CD4-positive, alpha-beta T cell treated with Interleukin-17A for 1 hour (primary cell): ENCODE measurements around the gene PSMD11.
A peak's percentile ranks its signal among the peaks of the same experiment; 100 is the strongest.
"Not testable (repeated sequence)": the region's sequence is repeated elsewhere in the genome, so short reads cannot be mapped to it uniquely, and the experiment has no call there.

ENCODE experiments used
- DNase-seq: peaks from one replicate; pipeline ENCODE4 v3.0.0-alpha.2; 2020

PSMD11 gene

DNA sequence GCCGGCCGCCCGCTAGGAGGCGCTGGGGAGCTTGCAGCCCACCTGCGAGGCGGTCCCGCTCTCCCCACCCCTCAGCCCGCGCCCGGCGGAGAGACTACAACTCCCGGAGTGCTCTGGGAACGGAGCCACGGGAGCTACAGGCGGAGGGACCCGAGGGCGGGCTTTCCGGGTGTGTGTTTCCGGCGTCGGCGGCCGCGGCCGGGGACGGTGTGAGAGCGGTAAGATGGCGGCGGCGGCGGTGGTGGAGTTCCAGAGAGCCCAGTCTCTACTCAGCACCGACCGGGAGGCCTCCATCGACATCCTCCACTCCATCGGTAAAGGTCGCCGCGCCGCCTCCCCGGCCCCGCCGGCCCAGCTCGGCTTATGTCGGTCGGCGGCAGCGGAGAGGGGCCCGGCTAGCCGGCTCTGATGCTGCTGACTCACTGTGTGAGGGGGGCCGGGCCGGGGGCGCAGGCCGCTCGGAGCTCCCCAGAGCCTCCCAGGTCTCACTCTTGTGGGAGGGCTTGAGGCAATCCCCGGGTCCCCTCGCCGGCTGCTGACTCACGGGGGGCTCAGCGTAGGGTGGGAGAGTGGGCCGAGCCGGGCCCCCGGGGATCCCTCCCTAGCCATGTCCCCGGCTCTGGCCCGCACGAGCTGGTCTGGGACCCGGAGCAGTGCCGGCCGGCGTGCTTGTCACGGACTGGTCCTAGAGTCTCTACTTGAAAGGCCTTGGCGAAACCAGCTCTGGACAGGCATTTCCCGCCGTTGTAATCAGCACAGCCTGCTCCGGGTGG, at the start of gene PSMD11:
PSMD11 (plus strand) TSS at position 210 of the 773 bp plus-strand sequence; CDS start at position 224, 14 bp downstream.
- peak; percentile 98 for DNase-seq

DNA sequence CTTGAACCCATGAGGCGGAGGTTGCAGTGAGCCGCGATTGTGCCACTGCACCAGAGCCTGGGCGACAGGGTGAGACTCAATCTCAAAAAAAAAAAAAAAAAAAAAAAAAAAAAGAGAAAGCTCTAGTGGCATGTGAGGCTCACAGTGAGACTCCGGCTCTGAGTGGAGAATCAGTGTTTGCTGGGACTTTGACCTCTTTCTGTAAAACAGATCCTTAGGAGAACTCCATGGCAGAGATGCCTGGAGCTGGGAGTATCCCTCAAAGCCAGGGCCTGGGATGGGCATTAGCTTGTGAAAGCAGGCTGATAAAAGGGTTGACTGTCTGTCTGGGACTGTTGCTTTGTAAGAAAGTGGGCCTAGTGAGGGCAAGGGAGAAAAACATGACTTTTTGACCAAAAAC, 48.0 kb upstream of the PSMD11 start:
- DNase-seq: no peak

DNA sequence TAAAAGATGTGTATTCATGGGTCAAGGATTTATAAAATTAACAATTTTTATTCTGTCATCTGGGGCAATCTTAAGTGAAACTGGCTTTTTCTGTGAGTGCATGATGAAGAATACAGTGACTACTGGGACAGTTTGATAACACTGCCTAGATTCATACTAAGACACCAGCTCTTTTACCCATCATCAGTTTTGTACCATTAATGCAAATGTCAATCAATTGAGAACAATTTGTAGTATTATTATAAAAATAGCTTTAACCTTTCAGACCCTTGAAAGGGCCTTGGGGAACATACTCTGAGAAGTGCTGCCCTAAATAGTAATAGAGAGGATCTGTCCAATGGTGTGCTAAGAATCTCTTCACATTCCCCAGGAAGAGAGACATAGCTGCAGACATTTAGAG, 45.4 kb upstream of the PSMD11 start:
- no peak for DNase-seq

DNA sequence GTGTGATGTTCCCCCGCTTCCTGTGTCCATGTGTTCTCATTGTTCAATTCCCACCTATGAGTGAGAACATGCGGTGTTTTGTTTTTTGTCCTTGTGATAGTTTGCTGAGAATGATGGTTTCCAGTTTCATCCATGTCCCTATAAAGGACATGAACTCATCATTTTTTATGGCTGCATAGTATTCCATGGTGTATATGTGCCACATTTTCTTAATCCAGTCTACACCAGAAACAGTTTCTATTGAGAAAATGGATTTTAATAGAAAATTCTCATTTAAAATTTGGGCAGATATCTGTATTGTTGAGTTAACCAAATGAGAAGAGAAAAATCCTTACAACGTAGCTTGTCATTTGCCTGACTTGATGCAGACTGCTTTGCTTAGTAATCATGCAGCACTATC, 34.2 kb upstream of the PSMD11 start:
- DNase-seq: not testable (repeated sequence)

DNA sequence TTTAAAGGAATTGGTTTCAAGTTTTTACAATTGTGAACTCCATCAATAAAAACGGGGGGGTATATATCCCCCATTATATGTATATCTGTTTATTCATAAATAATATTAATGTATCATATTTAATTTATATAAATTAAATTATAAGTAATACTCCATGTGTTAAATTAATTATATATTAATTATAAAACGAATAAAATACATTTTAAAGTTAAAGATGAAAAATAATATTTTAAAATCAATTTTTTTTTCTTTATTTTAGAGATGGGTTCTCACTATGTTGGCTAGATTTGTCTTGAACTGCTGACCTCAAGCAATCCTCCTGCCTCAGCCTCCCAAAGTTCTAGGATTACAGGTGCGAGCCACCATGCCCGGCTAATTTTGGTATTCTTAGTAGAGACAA, 17.4 kb upstream of the PSMD11 start:
- no peak for DNase-seq

DNA sequence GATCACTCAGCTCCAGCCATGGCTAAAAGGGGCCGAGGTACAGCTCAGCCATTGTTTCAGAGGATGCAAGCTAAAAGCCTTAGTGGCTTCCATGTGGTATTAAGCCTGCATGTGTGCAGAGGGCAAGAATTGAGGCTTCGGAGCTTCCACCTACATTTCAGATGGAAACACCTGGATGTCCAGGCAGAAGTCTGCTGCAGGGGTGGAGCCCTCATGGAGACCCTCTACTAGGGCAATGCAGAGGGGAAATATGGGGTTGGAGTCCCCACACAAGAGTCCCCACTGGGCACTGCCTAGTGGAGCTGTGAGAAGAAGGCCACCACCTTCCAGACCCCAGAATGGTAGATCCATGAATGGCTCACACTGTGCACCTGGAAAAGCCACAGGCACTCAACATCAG, 14.7 kb upstream of the PSMD11 start:
- no peak for DNase-seq

DNA sequence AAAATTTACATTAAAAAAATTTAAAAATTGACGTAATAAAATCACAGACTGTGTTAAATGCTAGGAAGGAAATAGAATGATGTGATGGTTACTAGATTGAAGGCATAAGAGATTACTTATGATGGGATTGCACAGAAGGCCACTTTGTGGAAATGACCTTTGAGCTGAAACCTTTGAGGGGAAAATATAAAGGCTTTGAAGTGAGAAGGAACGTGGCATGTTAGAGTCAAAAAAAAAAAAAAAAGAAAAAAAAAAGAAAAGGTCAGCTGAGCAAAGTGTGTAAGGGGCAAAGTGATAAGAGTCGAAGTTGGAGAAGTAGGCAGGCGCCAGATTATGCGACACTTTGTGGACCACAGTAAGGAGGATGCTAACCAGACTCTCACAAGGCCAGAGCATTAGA, 3.6 kb upstream of the PSMD11 start:
- no peak for DNase-seq

DNA sequence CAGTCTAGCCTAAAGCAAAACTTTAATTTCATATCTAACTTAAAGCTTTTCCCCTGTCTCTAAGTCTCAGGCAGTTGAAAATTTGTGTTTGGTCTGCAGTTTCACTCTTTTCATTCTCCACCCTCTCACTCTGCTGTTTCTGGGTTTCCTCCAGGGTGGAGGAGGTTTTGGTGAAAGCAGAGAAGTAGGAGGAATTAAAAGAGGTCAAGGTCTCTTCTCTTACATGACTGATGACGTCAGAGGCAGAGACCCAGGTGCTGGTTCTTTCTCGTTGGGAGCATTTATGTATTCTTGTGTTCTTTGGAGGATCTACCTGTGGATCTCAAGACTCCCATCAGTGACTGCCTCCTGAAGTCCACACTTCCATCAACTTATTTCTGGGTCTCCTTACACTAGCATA, 2.4 kb upstream of the PSMD11 start:
- no peak for DNase-seq

DNA sequence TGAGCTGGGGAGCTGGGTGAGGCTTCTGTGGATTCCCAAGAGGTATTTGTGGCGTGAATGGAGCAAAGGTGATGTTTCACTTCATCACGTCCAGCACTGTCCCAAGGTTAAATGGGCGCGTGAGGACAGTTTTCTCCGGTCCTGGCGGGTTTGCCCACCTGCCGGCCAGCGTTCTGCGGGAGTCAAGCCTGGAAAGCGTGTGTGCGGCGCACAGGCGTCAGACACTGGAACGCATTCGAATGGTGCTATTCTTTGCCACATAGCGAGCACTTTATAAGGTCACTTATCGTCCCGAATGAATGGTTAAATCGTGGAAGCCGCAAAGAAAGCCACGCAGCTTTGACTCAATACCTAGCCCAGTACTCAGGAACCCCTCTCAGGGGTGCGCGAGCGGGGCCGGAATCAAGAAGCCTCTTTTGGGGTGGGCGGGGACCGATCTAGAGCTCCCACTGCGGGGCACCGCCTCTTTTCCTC, 446 bp upstream of the PSMD11 start:
- DNase-seq: no peak

DNA sequence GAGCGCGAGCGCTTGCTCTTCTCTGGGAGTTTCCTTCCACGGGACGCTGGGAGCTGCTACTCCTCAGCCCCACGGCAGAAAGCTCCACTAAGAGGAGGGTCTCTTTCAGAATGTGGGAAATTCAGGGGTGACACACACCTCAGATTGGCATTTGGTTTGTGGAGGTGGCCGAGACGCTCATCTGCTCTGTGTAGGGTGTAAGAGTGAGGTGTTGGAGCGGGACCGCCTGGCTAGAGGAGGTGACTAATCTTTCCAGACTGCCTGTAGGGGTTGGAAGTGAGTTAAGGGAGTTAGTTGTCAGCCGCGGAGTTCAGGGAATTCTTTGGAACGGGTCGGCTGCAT, 735 bp downstream of the PSMD11 start:
- no peak for DNase-seq

DNA sequence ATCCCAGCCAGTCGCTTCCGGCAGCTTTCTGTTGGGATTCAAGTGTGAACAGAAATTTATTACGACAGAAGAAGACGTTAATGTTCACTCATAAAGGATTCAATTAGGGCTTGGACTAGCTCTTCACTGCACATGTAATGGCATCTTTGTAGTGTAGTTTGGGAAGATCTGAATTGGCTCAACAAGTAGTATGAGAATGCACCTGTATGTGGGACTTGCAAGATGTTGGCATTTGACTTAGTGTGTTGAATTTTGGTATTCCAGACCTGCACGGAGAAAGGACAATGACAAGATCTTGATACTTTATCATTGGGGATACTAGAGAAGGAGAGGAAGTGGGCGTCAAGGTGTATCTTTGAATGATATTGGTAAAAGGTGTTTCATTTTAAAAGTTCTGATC, 1.2 kb downstream of the PSMD11 start:
- DNase-seq: no peak

DNA sequence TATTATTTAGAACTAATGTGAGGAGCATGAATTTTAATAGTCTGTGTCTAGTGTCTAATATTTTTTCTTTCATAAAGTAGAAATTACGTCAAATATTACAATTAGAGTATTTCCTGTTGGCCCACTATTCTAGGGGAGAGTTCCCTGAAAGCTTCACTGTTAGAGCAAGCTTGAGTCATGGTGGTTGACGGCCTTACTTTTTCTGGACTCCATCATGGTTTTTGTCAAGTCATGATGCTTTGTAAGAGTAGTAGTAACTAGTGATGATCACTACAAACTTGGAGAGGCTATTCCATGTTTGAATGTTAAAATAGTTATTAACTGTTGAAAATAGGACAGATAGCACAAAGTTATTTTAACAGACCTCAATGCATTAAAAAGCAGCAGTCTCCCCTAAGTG, 1.7 kb downstream of the PSMD11 start:
- no peak for DNase-seq

DNA sequence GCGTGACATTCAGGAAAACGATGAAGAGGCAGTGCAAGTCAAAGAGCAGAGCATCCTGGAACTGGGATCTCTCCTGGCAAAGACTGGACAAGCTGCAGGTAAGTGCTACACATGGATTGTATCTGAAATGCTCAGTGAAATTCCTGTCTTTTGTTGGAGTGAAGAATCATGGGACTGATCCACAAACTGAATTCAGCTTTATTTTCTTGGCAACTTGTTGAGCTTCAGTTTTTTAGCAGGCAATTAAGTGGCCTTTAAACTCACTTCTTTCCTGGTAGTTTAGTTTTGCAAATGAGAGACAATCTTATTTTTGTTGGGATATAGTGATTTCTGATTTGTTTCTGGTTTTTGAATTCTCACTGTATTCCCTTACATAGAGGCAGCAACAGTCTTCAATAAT, 2.6 kb downstream of the PSMD11 start:
- no peak for DNase-seq

DNA sequence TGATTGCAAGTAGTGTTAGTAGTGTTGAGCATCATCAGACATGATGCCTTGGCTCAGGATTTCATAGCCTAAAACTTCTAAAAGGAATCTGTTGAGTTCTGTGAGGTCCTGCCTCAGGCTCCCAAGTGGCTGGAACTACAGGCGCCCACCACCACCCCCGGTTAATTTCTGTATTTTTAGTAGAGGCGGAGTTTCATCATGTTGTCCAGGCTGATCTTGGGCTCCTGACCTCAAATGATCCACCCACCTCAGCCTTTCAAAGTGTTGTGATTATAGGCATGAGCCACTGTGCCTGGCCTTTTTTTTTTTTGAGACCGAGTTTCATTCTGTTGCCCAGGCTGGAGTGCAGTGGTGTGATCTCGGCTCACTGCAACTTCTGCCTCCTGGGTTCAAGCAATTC, 5.7 kb downstream of the PSMD11 start:
- DNase-seq: no peak

DNA sequence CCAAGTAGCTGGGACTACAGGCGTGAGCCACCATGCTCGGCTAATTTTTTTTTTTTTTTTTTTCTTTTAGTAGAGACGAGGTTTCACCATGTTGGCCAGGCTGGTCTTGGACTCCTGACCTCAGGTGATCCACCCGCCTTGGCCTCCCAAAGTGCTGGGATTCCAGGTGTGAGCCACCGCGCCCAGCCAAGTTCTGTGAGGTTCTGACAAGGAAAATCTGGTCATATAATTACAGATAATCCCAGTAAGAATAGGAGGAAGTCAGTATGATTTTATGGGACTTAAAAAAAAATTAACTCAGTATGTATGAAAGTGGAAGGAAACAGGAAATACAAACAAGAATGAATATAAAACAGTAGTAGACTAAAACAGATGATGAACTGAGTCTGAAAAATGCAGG, 6.1 kb downstream of the PSMD11 start:
- not testable (repeated sequence) for DNase-seq

DNA sequence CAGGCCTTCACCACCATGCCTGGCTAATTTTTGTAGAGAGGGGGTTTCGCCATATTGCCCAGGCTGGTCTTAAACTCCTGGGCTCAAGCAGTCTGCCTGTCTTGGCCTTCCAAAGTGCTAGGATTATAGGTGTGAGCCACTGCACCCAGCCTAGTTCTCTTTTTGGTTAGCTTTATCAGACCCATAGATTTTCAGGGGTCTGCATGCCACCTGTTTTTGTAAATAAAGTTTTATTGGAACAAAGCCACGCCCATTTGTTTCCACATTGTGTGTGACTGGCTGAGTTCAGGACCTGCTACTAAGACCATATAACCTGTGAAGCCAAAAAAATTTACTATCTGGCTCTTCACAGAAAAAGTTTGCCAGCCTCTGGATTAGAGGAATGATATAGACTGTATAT, 7.6 kb downstream of the PSMD11 start:
- DNase-seq: no peak

DNA sequence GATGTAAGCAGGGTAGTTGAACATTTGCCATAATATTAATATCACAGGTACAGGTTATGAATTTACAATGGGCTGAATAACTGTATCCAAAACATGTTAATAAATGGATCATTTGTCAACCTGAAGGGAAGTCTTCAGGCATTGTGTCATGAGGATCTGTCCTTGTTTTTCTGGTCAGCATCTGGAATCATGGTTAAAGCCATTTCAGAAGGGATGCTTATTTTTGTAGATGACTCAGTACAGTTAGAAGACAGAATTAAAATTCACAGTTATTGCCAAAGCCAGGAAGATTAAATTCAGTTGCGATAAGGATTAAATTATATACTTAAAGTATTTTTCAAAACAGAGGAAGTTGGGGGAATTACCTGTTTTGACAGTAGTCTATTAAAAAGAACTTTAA, 8.0 kb downstream of the PSMD11 start:
- DNase-seq: no peak

DNA sequence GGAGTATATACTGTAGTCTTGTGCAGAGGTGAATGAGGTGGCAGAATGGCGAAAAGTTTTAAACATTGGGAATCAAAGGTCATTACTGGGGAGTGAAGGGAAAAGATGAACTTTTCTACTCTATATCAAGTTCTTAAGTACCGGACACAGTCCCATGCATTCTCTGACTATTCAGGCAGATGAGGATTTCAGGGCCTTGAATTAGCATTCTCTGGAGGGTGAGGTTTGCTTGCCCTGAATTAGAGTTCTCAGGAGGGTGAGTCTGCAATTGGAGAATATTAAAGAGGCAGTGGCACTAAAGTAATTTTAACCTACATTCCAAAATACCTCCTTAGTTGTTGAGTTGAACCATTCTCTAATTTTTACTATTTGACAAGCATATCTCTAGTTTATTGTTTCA, 9.1 kb downstream of the PSMD11 start:
- no peak for DNase-seq

DNA sequence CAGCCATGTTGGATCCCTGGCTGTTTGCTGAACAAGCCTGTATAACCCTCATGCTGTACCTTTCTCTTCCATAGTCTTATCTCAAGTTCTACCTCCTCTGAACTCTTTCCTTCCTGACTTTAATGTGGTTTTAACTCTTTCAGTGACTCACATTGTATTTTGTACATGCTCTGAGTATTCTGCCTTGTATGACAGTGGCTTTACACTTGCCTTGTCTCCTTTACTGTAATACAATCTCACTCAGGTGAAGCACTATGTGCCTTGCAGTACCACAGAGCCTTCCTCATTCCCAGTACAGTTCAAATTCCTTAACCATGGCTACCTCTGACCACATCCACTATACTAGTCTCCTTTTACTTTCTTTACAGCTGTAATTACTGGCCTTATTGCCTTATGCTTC, 14.1 kb downstream of the PSMD11 start:
- DNase-seq: no peak

DNA sequence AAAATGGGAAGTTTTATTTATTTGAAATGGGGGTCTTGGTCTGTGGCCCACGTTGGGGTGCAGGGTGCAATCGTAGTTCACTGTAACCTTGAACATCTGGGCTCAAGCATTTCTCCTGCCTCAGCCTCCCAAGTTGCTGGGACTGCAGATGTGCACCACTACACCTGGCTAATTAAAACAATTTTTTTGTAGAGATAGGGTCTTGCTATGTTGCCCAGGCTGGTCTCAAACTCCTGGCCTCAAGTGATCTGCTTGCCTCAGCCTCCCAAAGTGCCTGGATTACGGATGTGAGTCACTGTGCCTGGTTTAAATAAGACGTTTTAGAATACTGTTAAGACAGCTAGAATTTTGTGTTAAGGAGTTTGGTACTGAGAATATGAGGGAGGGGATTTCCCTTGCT, 15.7 kb downstream of the PSMD11 start:
- DNase-seq: no peak

DNA sequence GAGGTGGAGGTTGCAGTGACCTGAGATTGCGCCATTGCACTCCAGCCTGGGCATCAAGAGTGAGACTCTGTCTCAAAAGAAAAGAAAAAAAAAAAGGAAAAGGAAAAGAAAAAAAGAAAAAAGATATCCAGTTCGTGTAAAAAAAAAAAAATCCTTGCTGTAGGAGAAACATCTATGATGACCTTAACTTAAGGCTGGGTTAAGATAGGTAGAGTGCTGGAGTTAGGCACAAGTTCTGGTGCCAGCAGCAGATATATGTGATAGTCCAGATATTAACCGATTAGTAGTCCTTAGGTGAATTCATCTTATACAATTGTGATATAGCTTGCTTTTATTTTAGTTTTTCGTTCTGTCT, 17.2 kb downstream of the PSMD11 start:
- DNase-seq: no peak

DNA sequence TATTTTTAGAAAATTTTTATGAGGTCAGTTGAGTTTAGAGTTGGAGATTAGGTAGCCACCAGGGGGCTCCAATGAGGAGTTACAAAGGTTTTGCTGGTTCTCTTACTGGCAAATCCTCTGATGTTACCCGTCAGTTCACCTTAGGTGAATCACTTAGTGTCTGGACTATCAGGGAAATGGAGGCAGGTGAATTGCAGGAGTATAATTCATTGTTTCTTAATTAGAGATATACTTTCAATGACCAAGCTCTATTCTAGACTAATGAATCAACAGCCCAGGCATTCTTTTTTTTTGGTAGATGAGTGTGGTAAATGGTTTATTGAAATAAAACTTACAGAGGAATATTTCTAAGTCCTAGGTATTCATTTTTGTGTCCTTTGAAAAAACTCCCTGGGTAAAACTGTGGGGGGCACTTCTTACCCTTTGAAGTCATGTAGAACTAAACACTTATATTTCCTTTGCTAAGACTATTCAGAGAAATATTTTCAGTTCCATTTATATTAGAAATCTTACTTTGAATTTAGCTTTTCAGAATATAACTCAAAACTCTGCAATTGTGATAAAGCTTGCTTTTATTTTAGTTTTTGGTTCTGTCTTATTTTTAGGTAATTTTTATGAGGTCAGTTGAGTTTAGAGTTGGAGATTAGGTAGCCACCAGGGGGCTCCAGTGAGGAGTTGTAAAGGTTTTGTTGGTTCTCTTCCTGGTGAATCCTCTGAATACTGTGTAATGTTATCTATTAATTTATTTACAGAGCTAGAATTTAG, 17.7 kb downstream of the PSMD11 start:
- peak; percentile 76 for DNase-seq

DNA sequence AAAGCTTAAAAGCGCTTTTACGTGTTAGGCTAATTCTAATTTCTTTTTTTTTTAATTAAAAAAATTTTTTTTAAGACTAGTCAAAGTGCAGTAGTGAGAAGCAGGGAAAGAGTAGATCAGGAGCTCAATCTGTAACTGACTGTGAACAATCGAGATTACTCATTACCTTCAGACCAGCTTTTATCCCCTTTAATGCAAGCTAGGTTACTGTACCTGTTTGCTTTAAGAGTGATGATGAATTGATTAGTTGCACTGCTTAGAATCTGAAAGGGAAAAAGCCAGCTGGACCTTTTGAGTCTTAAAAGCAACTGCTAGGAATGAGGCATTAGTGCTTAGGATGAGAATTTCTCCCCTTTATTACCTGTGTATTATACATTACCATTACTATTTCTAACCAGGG, 19.0 kb downstream of the PSMD11 start:
- no peak for DNase-seq

DNA sequence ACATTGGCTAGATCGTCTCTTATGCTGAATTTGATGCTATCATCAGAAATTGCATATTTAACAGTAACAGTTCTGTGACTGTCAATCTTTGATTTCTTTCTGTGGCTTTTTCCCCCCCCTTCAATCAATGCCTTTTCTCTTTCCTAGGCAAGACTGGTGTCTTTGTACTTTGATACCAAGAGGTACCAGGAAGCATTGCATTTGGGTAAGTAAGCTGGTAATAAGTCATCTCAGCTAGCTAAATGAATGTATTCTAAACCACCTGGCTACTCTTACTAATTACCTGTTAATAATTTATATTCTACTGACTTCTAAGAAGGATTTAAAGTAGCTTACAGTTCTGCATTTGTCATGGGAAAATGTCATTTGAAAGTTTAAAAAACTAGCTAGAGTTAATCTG, 20.1 kb downstream of the PSMD11 start:
- DNase-seq: no peak

DNA sequence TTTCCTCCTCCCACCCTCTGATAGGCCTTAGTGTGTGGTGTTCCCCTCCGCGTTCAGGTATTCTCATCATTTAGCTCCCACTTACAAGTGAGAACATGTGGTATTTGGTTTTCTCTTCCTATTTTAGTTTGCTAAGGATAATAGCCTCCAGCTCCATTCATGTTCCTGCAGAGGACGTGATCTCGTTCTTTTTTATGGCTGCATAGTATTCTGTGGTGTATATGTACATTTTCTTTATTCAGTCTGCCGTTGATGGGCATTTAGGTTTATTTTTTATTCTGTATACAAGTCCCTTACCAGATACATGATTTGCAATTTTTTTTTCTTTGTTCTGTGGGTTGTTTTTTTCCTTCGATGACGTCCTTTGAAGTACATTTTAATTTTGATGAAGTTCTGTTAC, 23.6 kb downstream of the PSMD11 start:
- no peak for DNase-seq
